HL-60 (cell line): ENCODE data around the gene ALG6.

Source experiments
- DNase-seq, 2 experiments: peaks; one replicate each; pipeline ENCODE4 v3.0.0-alpha.2; 2010 to 2020; ENCODE audit warnings: low read depth in 1 of 2, low spot score in 1 of 2
- H3K27ac ChIP-seq: fragments of 250-450 bp; sonication (Bioruptor Pico); replicated peaks from 2 replicates; pipeline ENCODE4 v1.5.1; 2020; ENCODE audit warnings: mild to moderate bottlenecking, moderate library complexity
- H3K27me3 ChIP-seq: fragments of 250-450 bp; sonication (Bioruptor Pico); 2 replicates; pipeline ENCODE4 v1.5.1; 2021; ENCODE audit warnings: mild to moderate bottlenecking, moderate library complexity; ENCODE audit not compliant: insufficient read depth, poor library complexity, severe bottlenecking
- H3K4me3 ChIP-seq: replicated peaks from 2 replicates; pipeline ENCODE4 v1.5.1; 2011; ENCODE audit warnings: mild to moderate bottlenecking, control low read depth, low read length; ENCODE audit not compliant: insufficient read depth
- GABPA ChIP-seq: IDR thresholded peaks from 2 replicates; pipeline ENCODE4 v1.6.1; 2012; ENCODE audit warnings: low read depth
- POLR2AphosphoS5 ChIP-seq: IDR thresholded peaks from 2 replicates; pipeline ENCODE4 v1.6.1; 2012; ENCODE audit warnings: low read depth
- SPI1 ChIP-seq: IDR thresholded peaks from 2 replicates; pipeline ENCODE4 v1.6.1; 2012; ENCODE audit warnings: low read depth, mild to moderate bottlenecking, borderline replicate concordance
- TF ChIP-seq, protein P1 (sequence below): IDR thresholded peaks from one replicate; pipeline ENCODE4 v1.5.1; 2011; ENCODE audit warnings: low read length, control low read depth, inconsistent platforms; ENCODE audit not compliant: insufficient read depth
- TF ChIP-seq, protein P2 (sequence below): IDR thresholded peaks from 2 replicates; pipeline ENCODE4 v1.6.1; 2012; ENCODE audit warnings: low read depth; ENCODE audit not compliant: insufficient replicate concordance

Gene ALG6

DNA sequence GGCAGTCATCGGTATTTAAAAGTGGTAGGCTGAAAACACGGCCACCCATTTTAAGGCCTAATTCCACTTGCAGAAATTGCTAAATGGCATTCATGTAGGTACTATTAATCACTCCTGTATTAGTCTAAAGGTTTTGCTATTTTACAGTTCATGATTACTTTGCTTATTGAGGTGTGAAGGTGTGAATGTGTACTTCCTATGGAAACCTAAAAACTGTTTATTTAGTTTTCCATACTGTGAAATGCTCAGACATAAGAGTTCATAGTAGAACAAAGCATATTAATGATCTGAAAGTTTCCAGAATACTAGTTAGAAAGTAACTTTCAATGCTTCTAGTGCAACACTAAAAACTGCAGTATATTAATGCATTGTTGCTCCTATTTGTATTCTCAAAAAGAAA is 85.8 kb downstream of the ALG6 start:
- TF ChIP-seq GABPA (no peak), SPI1 (no peak), POLR2AphosphoS5 (no peak)
- TF ChIP-seq, protein P1, sequence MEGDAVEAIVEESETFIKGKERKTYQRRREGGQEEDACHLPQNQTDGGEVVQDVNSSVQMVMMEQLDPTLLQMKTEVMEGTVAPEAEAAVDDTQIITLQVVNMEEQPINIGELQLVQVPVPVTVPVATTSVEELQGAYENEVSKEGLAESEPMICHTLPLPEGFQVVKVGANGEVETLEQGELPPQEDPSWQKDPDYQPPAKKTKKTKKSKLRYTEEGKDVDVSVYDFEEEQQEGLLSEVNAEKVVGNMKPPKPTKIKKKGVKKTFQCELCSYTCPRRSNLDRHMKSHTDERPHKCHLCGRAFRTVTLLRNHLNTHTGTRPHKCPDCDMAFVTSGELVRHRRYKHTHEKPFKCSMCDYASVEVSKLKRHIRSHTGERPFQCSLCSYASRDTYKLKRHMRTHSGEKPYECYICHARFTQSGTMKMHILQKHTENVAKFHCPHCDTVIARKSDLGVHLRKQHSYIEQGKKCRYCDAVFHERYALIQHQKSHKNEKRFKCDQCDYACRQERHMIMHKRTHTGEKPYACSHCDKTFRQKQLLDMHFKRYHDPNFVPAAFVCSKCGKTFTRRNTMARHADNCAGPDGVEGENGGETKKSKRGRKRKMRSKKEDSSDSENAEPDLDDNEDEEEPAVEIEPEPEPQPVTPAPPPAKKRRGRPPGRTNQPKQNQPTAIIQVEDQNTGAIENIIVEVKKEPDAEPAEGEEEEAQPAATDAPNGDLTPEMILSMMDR, result no peak
- TF ChIP-seq, protein P2, sequence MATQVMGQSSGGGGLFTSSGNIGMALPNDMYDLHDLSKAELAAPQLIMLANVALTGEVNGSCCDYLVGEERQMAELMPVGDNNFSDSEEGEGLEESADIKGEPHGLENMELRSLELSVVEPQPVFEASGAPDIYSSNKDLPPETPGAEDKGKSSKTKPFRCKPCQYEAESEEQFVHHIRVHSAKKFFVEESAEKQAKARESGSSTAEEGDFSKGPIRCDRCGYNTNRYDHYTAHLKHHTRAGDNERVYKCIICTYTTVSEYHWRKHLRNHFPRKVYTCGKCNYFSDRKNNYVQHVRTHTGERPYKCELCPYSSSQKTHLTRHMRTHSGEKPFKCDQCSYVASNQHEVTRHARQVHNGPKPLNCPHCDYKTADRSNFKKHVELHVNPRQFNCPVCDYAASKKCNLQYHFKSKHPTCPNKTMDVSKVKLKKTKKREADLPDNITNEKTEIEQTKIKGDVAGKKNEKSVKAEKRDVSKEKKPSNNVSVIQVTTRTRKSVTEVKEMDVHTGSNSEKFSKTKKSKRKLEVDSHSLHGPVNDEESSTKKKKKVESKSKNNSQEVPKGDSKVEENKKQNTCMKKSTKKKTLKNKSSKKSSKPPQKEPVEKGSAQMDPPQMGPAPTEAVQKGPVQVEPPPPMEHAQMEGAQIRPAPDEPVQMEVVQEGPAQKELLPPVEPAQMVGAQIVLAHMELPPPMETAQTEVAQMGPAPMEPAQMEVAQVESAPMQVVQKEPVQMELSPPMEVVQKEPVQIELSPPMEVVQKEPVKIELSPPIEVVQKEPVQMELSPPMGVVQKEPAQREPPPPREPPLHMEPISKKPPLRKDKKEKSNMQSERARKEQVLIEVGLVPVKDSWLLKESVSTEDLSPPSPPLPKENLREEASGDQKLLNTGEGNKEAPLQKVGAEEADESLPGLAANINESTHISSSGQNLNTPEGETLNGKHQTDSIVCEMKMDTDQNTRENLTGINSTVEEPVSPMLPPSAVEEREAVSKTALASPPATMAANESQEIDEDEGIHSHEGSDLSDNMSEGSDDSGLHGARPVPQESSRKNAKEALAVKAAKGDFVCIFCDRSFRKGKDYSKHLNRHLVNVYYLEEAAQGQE, result no peak
- Histone ChIP-seq H3K4me3 (no peak overlapping the region), H3K27me3 (no peaks in the 10 kb centered on the region), H3K27ac (no peak overlapping the region)
- DNase-seq, result no peak

DNA sequence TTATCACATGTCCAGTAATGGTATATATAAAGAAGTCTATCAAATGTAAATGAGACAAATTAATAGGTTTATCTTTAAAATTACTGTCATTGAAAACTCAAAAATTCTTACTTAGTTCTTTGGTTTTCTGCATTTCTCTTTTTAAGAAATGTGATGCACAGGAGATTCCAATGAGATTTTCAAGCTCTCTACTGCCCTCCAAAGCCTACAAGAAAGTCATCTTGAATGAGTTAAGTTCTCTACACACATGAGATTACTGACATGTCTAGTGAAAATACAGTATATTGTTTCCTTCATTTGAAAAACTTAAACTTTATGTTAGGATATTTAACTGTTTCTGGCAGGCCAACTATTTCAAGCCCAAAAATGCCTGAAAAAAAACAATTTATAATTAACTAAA is 86.8 kb downstream of the ALG6 start:
- no peak for TF ChIP-seq GABPA
- TF ChIP-seq, protein P1, result no peak
- TF ChIP-seq, protein P2, result no peak
- no peak for TF ChIP-seq POLR2AphosphoS5
- no peak for TF ChIP-seq SPI1
- H3K27me3 ChIP-seq, result no peaks in the 10 kb centered on the region
- H3K4me3 ChIP-seq, result no peak overlapping the region
- H3K27ac ChIP-seq, result no peak overlapping the region
- no peak for DNase-seq

DNA sequence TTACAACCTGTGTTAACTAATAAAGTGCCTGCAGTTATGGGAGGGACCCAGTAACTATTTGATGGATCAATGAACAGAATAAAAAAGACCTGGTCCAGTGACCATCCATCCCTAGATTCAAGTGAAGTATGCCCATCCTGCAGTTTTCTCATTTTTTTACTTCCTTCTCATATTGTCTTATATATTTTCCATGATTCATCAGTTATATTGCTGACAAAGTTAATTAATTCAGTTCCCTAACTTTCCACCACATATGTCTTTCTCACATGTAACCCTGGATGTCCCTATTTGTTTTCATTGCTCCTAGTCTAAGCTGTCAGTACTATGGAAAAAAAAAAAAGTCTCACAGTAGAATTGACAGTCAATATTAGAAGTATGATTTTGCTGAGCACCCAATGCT is 91.3 kb downstream of the ALG6 start:
- no peak for TF ChIP-seq SPI1
- TF ChIP-seq, protein P2, result no peak
- TF ChIP-seq, protein P1, result no peak
- TF ChIP-seq POLR2AphosphoS5, result no peak
- TF ChIP-seq GABPA, result no peak
- no peaks in the 10 kb centered on the region for H3K27me3 ChIP-seq

More for the DNA sequence above, 91.3 kb downstream of the ALG6 start:
- Histone ChIP-seq H3K4me3 (no peak overlapping the region), H3K27ac (no peak overlapping the region)
- DNase-seq, result no peak
